Hippocampal formation (tissue), 2 donors: ENCODE data around the gene THAP5.
"Not testable (repeated sequence)": the region's sequence is repeated elsewhere in the genome, so short reads cannot be mapped to it uniquely, and the experiment has no call there.

Source experiments
- DNase-seq, 2 donors: peaks; one replicate each; lab custom pipeline; 2025; lab: John Stamatoyannopoulos, UW

THAP5 gene

GRCh38 chr7:108584211-108584610, 14.7 kb upstream of the THAP5 start:
- no peak for DNase-seq

- DNase-seq, result no peak
Observed at GRCh38 chr7:108581655-108582491, 12.4 kb upstream of the THAP5 start.

- DNase-seq, result no peak
Observed at GRCh38 chr7:108580298-108580697, 10.8 kb upstream of the THAP5 start.

GRCh38 chr7:108578937-108579336, 9.4 kb upstream of the THAP5 start:
- no peak for DNase-seq

- no peak for DNase-seq
Observed at GRCh38 chr7:108576116-108576515, 6.6 kb upstream of the THAP5 start.

- DNase-seq, result no peak
Observed at GRCh38 chr7:108575156-108575555, 5.7 kb upstream of the THAP5 start.

- DNase-seq, result no peak
Observed at GRCh38 chr7:108572480-108572879, 3.0 kb upstream of the THAP5 start.

GRCh38 chr7:108570146-108570755, 745 bp upstream of the THAP5 start:
- DNase-seq, result peak in 1 of 2 donors; percentile 12

- no peak for DNase-seq
Observed at GRCh38 chr7:108568801-108569380, 615 bp downstream of the THAP5 start.

- DNase-seq, result no peak
Observed at GRCh38 chr7:108565987-108566386, 3.5 kb downstream of the THAP5 start.

- no peak for DNase-seq
Observed at GRCh38 chr7:108561047-108561619, 8.4 kb downstream of the THAP5 start.

- DNase-seq, result no peak
Observed at GRCh38 chr7:108559253-108559652, 10.3 kb downstream of the THAP5 start.

GRCh38 chr7:108557617-108558016, 11.9 kb downstream of the THAP5 start:
- no peak for DNase-seq

GRCh38 chr7:108557191-108557590, 12.3 kb downstream of the THAP5 start:
- DNase-seq, result no peak

- DNase-seq, result not testable (repeated sequence)
Observed at GRCh38 chr7:108556665-108557064, 12.8 kb downstream of the THAP5 start.

- DNase-seq, result not testable (repeated sequence)
Observed at GRCh38 chr7:108548141-108548896, 21.2 kb downstream of the THAP5 start.

- no peak for DNase-seq
Observed at GRCh38 chr7:108541478-108541877, 28.0 kb downstream of the THAP5 start.

GRCh38 chr7:108538685-108539084, 30.8 kb downstream of the THAP5 start:
- DNase-seq, result not testable (repeated sequence)

- DNase-seq, result not testable (repeated sequence)
Observed at GRCh38 chr7:108538236-108538635, 31.3 kb downstream of the THAP5 start.

- DNase-seq, result no peak
Observed at GRCh38 chr7:108537229-108537628, 32.3 kb downstream of the THAP5 start.

GRCh38 chr7:108535744-108536143, 33.8 kb downstream of the THAP5 start:
- no peak for DNase-seq

GRCh38 chr7:108535257-108535656, 34.2 kb downstream of the THAP5 start:
- DNase-seq, result no peak
